NCI-H446 treated with DMSO at 0.1 percent for 48 hours (cell line): ENCODE results near the gene DIAPH1.

ENCODE experiments used
- DNase-seq: peaks from one replicate; lab custom pipeline; 2025; lab: John Stamatoyannopoulos, UW

DIAPH1 gene

DNA sequence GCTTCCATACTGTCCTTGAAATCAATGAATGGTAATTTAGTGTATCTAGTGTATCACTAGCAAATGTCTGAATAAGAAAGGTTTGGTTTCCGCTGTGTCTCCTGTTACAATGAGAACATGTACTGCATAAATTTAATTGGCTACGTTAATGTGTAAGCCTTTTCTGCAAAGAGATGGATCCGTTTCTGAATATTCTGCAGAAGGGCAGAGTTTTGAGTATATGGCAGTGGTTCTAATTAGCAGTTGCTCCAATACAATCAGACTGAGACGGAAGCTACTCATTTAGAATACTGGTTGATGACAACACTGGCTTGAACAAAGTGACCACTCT, 134.5 kb downstream of the DIAPH1 start:
- no peak for DNase-seq

DNA sequence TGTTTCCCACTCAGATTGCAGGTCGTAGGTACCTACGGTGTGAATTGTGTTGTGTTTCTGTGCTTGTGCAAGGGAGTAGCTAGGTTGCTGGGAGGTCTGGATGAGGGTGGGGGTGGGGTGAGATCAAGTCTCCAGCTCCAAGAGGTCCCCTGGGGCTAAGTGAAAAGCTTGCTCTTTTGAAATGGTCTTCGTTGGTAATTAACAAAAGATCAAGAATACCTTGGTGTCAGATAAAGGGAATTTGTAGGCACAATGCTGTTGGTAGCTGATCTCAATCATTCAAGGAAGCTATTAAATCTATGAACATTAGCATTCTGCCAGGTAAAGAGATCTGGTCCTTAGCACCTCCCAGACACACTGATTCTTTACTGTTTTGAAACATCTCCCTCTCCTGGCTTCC, 134.9 kb downstream of the DIAPH1 start:
- DNase-seq, result no peak

DNA sequence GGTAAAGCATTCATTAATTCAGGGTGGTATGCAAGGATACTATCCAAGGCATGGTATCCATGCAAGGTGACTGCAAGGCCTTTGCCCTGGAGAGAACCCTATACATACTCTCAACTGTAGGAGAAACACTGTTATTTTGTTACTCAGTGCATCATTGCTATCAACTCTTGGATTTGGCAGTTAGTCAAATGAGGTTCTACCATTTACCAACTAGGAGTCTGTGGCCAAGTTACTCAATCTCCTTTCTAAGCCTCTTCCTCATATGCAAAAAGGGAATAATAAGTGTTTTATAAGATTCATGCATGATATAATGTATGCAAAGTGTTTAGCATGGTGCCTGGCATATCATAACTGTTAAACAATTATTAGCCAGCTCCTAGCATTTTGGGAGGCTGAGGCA, 139.0 kb downstream of the DIAPH1 start:
- DNase-seq, result no peak

DNA sequence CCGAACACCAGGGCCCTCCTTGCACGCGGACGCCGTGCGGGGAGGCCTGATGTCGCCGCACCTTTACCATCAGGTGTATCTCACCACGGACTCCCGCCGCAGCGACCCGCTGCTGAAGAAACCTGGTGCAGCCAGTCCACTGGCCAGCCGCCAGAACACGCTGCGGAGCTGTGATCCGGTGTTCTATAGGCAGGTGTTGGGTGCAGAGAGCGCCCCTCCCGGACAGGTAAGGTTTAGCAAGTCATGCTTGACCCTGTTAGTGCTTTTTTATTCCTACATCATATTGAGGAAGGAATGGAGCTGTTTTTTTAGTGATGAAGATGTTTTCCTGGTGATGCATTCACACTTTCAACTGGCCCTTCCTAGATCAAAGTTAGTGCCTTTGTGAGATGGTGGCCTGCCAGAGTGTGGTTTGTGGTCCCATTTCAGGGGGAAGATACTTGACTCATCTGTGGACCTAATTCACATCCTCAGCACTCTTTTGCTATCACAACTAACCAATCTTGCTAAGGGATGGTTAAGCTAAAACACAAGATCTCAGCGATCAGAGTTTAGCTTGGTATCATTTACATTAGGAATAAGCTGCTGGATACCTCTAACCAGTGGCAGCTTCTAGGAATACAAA, 140.4 kb downstream of the DIAPH1 start:
- no peak for DNase-seq

DNA sequence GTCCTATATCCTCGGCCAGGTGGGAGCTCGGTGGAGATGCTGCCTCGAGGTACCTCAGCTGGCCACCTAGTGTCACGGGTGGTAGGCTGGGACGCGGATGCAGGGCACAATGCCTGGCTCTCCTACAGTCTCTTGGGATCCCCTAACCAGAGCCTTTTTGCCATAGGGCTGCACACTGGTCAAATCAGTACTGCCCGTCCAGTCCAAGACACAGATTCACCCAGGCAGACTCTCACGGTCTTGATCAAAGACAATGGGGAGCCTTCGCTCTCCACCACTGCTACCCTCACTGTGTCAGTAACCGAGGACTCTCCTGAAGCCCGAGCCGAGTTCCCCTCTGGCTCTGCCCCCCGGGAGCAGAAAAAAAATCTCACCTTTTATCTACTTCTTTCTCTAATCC, 141.0 kb downstream of the DIAPH1 start:
- no peak for DNase-seq

DNA sequence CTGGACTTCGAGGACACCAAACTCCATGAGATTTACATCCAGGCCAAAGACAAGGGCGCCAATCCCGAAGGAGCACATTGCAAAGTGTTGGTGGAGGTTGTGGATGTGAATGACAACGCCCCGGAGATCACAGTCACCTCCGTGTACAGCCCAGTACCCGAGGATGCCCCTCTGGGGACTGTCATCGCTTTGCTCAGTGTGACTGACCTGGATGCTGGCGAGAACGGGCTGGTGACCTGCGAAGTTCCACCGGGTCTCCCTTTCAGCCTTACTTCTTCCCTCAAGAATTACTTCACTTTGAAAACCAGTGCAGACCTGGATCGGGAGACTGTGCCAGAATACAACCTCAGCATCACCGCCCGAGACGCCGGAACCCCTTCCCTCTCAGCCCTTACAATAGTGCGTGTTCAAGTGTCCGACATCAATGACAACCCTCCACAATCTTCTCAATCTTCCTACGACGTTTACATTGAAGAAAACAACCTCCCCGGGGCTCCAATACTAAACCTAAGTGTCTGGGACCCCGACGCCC, 141.7 kb downstream of the DIAPH1 start:
- DNase-seq, result no peak

DNA sequence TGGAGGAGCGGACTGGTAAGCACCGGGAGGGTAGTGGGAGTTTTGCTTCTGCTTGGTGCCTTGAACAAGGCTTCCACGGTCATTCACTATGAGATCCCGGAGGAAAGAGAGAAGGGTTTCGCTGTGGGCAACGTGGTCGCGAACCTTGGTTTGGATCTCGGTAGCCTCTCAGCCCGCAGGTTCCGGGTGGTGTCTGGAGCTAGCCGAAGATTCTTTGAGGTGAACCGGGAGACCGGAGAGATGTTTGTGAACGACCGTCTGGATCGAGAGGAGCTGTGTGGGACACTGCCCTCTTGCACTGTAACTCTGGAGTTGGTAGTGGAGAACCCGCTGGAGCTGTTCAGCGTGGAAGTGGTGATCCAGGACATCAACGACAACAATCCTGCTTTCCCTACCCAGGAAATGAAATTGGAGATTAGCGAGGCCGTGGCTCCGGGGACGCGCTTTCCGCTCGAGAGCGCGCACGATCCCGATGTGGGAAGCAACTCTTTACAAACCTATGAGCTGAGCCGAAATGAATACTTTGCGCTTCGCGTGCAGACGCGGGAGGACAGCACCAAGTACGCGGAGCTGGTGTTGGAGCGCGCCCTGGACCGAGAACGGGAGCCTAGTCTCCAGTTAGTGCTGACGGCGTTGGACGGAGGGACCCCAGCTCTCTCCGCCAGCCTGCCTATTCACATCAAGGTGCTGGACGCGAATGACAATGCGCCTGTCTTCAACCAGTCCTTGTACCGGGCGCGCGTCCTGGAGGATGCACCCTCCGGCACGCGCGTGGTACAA, 142.5 kb downstream of the DIAPH1 start:
- DNase-seq, result no peak

DNA sequence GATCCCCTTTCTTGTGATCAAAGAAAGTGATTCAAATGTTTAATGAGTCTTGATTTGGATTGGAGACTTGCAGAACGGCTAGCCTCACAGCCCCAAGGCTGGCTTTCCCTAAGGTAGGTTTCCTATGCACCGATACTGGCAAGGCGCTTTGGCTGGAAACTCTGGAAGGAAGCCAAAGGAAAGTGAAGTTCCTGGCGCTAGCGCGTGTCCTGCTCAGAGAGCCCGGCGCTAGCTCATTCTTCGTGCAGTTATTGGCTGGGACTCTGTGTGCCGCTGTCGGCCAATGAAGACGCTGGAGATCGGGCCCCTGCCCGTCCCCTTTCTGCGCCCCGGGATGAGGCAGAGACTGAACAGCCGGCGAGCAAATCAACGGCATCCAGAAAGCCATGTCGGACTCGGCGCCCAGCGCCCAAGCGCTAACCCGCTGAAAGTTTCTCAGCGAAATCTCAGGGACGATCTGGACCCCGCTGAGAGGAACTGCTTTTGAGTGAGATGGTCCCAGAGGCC, 143.1 kb downstream of the DIAPH1 start, which contains the start of gene PCDHGC3:
Gene PCDHGC3, plus strand, starts transcription at position 342 of the 507 bp plus-strand sequence. Its CDS starts 151 bp downstream, at position 493.
- DNase-seq, result peak; percentile 79

DNA sequence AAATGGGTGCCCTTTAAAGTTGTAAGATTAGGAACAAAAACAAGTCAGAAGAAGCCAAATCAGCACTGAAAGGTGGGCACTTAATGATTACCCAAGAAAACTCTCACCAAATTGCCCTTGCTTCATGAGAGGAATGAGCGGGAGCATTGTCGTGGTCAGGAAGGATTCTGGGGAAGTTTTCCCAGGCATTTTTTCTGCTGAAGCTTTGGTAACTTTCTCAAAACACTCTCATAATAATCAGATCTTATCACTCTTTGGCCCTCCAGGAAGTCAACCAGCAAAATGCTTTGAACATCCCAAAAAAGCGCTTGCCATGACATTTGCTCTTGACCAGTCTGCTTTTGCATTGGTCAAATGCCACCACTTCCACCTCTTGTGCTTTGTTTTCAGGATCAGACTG, 153.4 kb downstream of the DIAPH1 start:
- no peak for DNase-seq
